SU-DHL-6 (cell line): Measurements from ENCODE around the gene NR5A2.

Source experiments
- EZH2phosphoT487 ChIP-seq: fragments of 200-600 bp; sonication (generic), shearing (Covaris generic); conservative IDR thresholded peaks from 2 replicates; pipeline ENCODE4 v1.6.1; 2018; ENCODE audit warnings: mild to moderate bottlenecking, antibody characterized with exemption, low read length, moderate library complexity, mixed read lengths
- TF ChIP-seq, protein P1 (sequence below): fragments of 200-600 bp; sonication (generic); IDR thresholded peaks from one replicate; pipeline ENCODE4 v1.5.1; 2017; ENCODE audit warnings: antibody characterized with exemption, mild to moderate bottlenecking, low read length, moderate library complexity; ENCODE audit not compliant: insufficient read depth, poor library complexity, severe bottlenecking

DNA sequence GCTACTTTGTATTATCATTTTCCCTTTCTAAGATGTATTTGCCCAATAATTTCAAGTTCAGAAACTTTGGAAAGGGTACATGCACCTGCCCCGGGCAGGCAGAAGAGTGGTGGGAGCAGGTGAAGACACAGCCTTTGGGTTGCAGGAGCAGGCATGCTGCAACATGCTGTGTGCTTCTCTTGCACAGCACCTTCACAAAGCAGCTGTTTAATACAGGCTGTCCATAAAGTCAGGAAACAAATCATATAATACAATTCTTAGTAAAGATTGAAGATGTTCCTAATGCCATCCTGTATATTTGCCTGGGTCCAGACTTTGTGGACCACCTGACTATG lies 199.4 kb downstream of the NR5A2 start:
- no peak for TF ChIP-seq EZH2phosphoT487
- TF ChIP-seq, protein P1, sequence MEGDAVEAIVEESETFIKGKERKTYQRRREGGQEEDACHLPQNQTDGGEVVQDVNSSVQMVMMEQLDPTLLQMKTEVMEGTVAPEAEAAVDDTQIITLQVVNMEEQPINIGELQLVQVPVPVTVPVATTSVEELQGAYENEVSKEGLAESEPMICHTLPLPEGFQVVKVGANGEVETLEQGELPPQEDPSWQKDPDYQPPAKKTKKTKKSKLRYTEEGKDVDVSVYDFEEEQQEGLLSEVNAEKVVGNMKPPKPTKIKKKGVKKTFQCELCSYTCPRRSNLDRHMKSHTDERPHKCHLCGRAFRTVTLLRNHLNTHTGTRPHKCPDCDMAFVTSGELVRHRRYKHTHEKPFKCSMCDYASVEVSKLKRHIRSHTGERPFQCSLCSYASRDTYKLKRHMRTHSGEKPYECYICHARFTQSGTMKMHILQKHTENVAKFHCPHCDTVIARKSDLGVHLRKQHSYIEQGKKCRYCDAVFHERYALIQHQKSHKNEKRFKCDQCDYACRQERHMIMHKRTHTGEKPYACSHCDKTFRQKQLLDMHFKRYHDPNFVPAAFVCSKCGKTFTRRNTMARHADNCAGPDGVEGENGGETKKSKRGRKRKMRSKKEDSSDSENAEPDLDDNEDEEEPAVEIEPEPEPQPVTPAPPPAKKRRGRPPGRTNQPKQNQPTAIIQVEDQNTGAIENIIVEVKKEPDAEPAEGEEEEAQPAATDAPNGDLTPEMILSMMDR, result no peak
